ENCODE measurements around the gene RABL6.
"Not testable (repeated sequence)": the region's sequence is repeated elsewhere in the genome, so short reads cannot be mapped to it uniquely, and the experiment has no call there.

The RABL6 gene

GRCh38 chr9:136835932-136836904 is 28.5 kb downstream of the RABL6 start:
- DNase-seq (ENCODE audit: low spot score): no peak

GRCh38 chr9:136837146-136837855 is 29.6 kb downstream of the RABL6 start:
- DNase-seq (ENCODE audit: low spot score): no peak

GRCh38 chr9:136837856-136838277 is 30.1 kb downstream of the RABL6 start:
- not testable (repeated sequence) for DNase-seq (ENCODE audit: low spot score)

GRCh38 chr9:136838314-136839228 is 30.8 kb downstream of the RABL6 start:
- DNase-seq (ENCODE audit: low spot score): no peak

GRCh38 chr9:136839229-136840139 is 31.7 kb downstream of the RABL6 start:
- DNase-seq (ENCODE audit: low spot score): no peak

- no peak for DNase-seq (ENCODE audit: low spot score)
Observed at GRCh38 chr9:136840140-136840876, 32.6 kb downstream of the RABL6 start.

- peak; percentile 40 for DNase-seq (ENCODE audit: low spot score)
Observed at GRCh38 chr9:136840877-136841645, 33.3 kb downstream of the RABL6 start.

GRCh38 chr9:136841646-136842379 is 34.1 kb downstream of the RABL6 start:
- DNase-seq (ENCODE audit: low spot score): not testable (repeated sequence)

GRCh38 chr9:136842380-136842948 is 34.7 kb downstream of the RABL6 start, which contains the start of gene AJM1:
AJM1 (plus strand) TSS chr9:136842478; CDS start chr9:136844415, 1,937 bp downstream.
- peak; percentile 74 for DNase-seq (ENCODE audit: low spot score)

- not testable (repeated sequence) for DNase-seq (ENCODE audit: low spot score)
Observed at GRCh38 chr9:136843159-136843800, 35.5 kb downstream of the RABL6 start.

- not testable (repeated sequence) for DNase-seq (ENCODE audit: low spot score)
Observed at GRCh38 chr9:136843801-136844740, 36.3 kb downstream of the RABL6 start.

- DNase-seq (ENCODE audit: low spot score): no peak
Observed at GRCh38 chr9:136844761-136845464, 37.2 kb downstream of the RABL6 start.

GRCh38 chr9:136845465-136846260 is 37.9 kb downstream of the RABL6 start:
- DNase-seq (ENCODE audit: low spot score): no peak

- DNase-seq (ENCODE audit: low spot score): no peak
Observed at GRCh38 chr9:136846376-136847087, 38.8 kb downstream of the RABL6 start.
